ENCODE data around the gene NDUFAF7. TPM values are rescaled to one million over a fixed set of nuclear protein-coding genes. Genes with fewer than 3 reads are reported as not detected.

The NDUFAF7 gene
- total RNA-seq, 1 experiment from 2014 or later = 13.2 TPM

DNA sequence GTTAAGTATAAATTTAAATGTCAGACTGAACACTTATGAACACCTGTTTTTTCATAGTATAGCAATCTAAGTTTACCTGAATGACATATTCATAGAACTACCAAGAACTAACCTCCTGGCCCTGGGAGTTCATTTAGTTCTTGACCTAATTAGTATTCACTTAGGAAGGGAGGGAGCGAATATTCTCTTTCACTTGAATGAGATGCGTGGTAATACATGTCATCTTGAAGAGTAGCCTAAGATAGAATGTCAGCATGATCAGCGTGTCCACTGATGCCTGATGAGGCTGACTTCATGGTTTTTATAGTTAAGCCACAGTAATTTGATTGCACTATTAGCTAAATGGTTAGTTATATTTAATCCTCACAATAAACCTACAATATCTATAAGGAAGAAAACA, 13.3 kb downstream of the NDUFAF7 start:
- no peaks in the 10 kb centered on the region for H3K9me3 ChIP-seq (ENCODE audit: low read length)
- TF ChIP-seq EZH2phosphoT487 (IDR thresholded peaks at IDR 0.05; ENCODE audit: borderline replicate concordance, low read length) (no peak), EZH2 (IDR thresholded peaks at IDR 0.05; ENCODE audit: low read length, unreplicated experiment) (no peak)
- TF ChIP-seq, protein P1, sequence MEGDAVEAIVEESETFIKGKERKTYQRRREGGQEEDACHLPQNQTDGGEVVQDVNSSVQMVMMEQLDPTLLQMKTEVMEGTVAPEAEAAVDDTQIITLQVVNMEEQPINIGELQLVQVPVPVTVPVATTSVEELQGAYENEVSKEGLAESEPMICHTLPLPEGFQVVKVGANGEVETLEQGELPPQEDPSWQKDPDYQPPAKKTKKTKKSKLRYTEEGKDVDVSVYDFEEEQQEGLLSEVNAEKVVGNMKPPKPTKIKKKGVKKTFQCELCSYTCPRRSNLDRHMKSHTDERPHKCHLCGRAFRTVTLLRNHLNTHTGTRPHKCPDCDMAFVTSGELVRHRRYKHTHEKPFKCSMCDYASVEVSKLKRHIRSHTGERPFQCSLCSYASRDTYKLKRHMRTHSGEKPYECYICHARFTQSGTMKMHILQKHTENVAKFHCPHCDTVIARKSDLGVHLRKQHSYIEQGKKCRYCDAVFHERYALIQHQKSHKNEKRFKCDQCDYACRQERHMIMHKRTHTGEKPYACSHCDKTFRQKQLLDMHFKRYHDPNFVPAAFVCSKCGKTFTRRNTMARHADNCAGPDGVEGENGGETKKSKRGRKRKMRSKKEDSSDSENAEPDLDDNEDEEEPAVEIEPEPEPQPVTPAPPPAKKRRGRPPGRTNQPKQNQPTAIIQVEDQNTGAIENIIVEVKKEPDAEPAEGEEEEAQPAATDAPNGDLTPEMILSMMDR (conservative IDR thresholded peaks at IDR 0.05; ENCODE audit: low read depth, low read length) = no peak
- no TSS peak for BruUV-seq (replicated peaks)
- H3K4me3 ChIP-seq (ENCODE audit: low read length) = no peak overlapping the region
- H3K36me3 ChIP-seq (ENCODE audit: low read depth, low read length) = peaks cover 50% of the 10 kb centered on the region
- H2AFZ ChIP-seq (ENCODE audit: low read length) = no peak overlapping the region
- H3F3A ChIP-seq (ENCODE audit: low read length, unreplicated experiment) = no peaks in the 10 kb centered on the region
- no peak for ATAC-seq
- H3K27ac ChIP-seq (ENCODE audit: low read length) = no peak overlapping the region
- POLR2A ChIA-PET (ENCODE audit: unreplicated experiment) = no interaction called here
- H4K20me1 ChIP-seq (ENCODE audit: low read length) = no peaks in the 10 kb centered on the region
- H3K79me2 ChIP-seq (ENCODE audit: low read length) = no peaks in the 10 kb centered on the region
- no peak for DNase-seq
- H3K4me1 ChIP-seq (ENCODE audit: insufficient read depth, low read length) = no peaks in the 10 kb centered on the region
- no peaks in the 10 kb centered on the region for H3K27me3 ChIP-seq (ENCODE audit: low read length)
- intact Hi-C loops (cut with micrococcal nuclease) = no loop called here
- no peak overlapping the region for H3K9ac ChIP-seq (ENCODE audit: low read length)
- CTCF ChIA-PET = no interaction called here
- no peak overlapping the region for H3K4me2 ChIP-seq (ENCODE audit: low read length)
- H3K9me2 ChIP-seq (replicated peaks; ENCODE audit: low read length) = no peaks in the 10 kb centered on the region

DNA sequence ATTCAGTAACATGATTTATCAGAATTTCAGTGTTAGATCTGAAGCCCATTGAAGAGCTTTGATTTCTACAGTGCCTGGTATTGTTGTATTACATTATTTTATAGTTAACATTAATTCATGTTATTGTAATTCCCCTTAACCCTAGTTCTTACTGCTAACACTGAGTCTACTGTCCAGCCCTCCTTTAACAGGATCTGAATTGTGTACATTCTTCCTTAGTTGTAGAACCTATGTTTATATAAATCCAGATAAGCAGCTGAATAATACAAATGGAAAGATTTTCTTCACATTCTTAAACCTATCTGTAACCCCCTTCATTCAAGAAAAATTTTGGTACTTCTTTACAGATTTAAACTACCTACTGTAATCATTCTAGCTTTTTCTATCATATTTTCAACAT, 14.7 kb downstream of the NDUFAF7 start:
- Histone ChIP-seq H3K79me2 (ENCODE audit: low read length) (no peaks in the 10 kb centered on the region), H3K36me3 (ENCODE audit: low read depth, low read length) (peaks cover 57% of the 10 kb centered on the region), H3K9me2 (replicated peaks; ENCODE audit: low read length) (no peaks in the 10 kb centered on the region), H3K27ac (ENCODE audit: low read length) (no peak overlapping the region), H4K20me1 (ENCODE audit: low read length) (no peaks in the 10 kb centered on the region), H3F3A (ENCODE audit: low read length, unreplicated experiment) (no peaks in the 10 kb centered on the region), H3K9me3 (ENCODE audit: low read length) (no peaks in the 10 kb centered on the region), H3K9ac (ENCODE audit: low read length) (no peak overlapping the region), H3K4me2 (ENCODE audit: low read length) (no peak overlapping the region), H3K4me3 (ENCODE audit: low read length) (no peak overlapping the region), H2AFZ (ENCODE audit: low read length) (no peak overlapping the region), H3K27me3 (ENCODE audit: low read length) (no peaks in the 10 kb centered on the region), H3K4me1 (ENCODE audit: insufficient read depth, low read length) (no peaks in the 10 kb centered on the region)
- CTCF ChIA-PET = no interaction called here
- no peak for TF ChIP-seq EZH2 (IDR thresholded peaks at IDR 0.05; ENCODE audit: low read length, unreplicated experiment)
- TF ChIP-seq, protein P1 (conservative IDR thresholded peaks at IDR 0.05; ENCODE audit: low read depth, low read length) = no peak
- no peak for TF ChIP-seq EZH2phosphoT487 (IDR thresholded peaks at IDR 0.05; ENCODE audit: borderline replicate concordance, low read length)
- ATAC-seq (no peak), DNase-seq (no peak)
- POLR2A ChIA-PET (ENCODE audit: unreplicated experiment) = no interaction called here
- BruUV-seq (replicated peaks) = no TSS peak
- intact Hi-C loops (cut with micrococcal nuclease) = no loop called here

DNA sequence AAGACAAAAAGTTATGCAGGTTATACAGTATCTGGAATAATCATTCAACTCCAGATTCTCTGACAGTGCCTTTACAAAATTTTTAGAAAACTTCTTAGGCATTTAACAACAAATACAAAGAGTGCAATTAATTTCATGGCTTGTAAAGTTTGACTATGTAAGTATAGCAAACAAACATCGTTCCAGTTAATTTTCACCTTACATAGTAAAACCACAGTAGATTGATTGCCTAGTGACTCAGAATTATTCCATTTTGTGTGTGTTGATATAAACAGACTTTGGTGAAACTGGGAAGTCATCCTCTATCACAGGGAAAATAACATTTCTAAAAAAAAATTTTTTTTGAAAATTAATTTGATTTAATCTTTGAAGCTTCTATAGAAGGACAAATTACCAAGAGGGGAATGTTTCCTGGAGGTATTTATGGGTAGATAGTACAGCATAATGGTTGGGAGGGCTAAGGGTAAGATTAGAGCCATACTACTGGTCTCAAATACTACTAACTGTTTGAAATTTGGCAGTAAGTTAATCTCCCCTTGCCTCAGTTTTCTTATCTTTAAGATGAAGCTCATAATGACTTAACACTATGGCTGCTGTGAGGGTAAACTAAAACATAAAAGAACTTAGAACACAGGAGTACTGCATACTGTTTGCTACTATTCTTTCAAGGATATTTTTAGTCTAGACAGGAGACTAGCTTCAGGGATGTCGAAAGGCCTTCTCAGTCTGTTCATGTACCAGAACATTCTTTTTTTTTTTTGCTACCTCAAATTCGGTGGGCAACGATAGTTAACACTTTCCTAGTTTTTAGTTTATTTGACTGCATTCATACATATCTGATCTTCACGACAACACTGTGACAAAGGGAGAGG, 19.6 kb downstream of the NDUFAF7 start:
- ChIA-PET CTCF (no interaction called here), POLR2A (ENCODE audit: unreplicated experiment) (no interaction called here)
- Histone ChIP-seq H3K4me3 (ENCODE audit: low read length) (no peak overlapping the region), H3K4me1 (ENCODE audit: insufficient read depth, low read length) (peaks cover 8% of the 10 kb centered on the region; the same call in 1 of the 2 replicates), H3K36me3 (ENCODE audit: low read depth, low read length) (peaks cover 50% of the 10 kb centered on the region; the same call in 1 of the 2 replicates), H2AFZ (ENCODE audit: low read length) (no peak overlapping the region), H3K9me2 (replicated peaks; ENCODE audit: low read length) (no peaks in the 10 kb centered on the region), H3K27me3 (ENCODE audit: low read length) (no peaks in the 10 kb centered on the region), H3K9me3 (ENCODE audit: low read length) (no peaks in the 10 kb centered on the region), H3F3A (ENCODE audit: low read length, unreplicated experiment) (no peaks in the 10 kb centered on the region), H3K4me2 (ENCODE audit: low read length) (no peak overlapping the region), H3K9ac (ENCODE audit: low read length) (no peak overlapping the region), H3K27ac (ENCODE audit: low read length) (no peak overlapping the region), H4K20me1 (ENCODE audit: low read length) (no peaks in the 10 kb centered on the region), H3K79me2 (ENCODE audit: low read length) (no peaks in the 10 kb centered on the region)
- intact Hi-C loops (cut with micrococcal nuclease) = loop anchor here (5.0 kb wide), 1 partner anchor 84 kb away; no protein-coding TSS in a partner anchor
- TF ChIP-seq EZH2 (IDR thresholded peaks at IDR 0.05; ENCODE audit: low read length, unreplicated experiment) (no peak), EZH2phosphoT487 (IDR thresholded peaks at IDR 0.05; ENCODE audit: borderline replicate concordance, low read length) (no peak)
- TF ChIP-seq, protein P1 (conservative IDR thresholded peaks at IDR 0.05; ENCODE audit: low read depth, low read length) = no peak
- peak; percentile 66 for ATAC-seq
- no TSS peak for BruUV-seq (replicated peaks)
- no peak for DNase-seq
